ACC112 (cell line): Measurements from ENCODE around the gene NPM3.

ENCODE experiments used
- H2AFZ ChIP-seq: fragments of 200-600 bp; sonication (generic); one replicate; pipeline ENCODE4 v1.6.0; 2017; ENCODE audit warnings: antibody characterized with exemption, low read length; ENCODE audit not compliant: unreplicated experiment
- H3K27ac ChIP-seq: fragments of 200-600 bp; sonication (generic); 2 replicates; pipeline ENCODE4 v1.5.1; 2014; ENCODE audit warnings: low read depth, mild to moderate bottlenecking, antibody characterized with exemption, low read length, moderate library complexity
- H3K27me3 ChIP-seq: fragments of 200-600 bp; sonication (generic); 2 replicates; pipeline ENCODE4 v1.6.1; 2014; ENCODE audit warnings: mild to moderate bottlenecking, antibody characterized with exemption, low read length, moderate library complexity, mixed read lengths; ENCODE audit not compliant: insufficient read depth
- H3K36me3 ChIP-seq: fragments of 200-600 bp; sonication (generic); 2 replicates; pipeline ENCODE4 v1.6.1; 2016; ENCODE audit warnings: mild to moderate bottlenecking, antibody characterized with exemption, low read length, moderate library complexity, mixed read lengths; ENCODE audit not compliant: insufficient read depth
- H3K4me1 ChIP-seq: fragments of 200-600 bp; sonication (generic); one replicate; pipeline ENCODE4 v1.6.1; 2016; ENCODE audit warnings: low read length, mixed read lengths; ENCODE audit not compliant: insufficient read depth, unreplicated experiment, control insufficient read depth
- H3K4me3 ChIP-seq: fragments of 200-600 bp; sonication (generic); 2 replicates; pipeline ENCODE4 v1.5.1; 2014; ENCODE audit warnings: mild to moderate bottlenecking, low read depth, low read length
- H3K79me2 ChIP-seq: fragments of 200-600 bp; sonication (generic); one replicate; pipeline ENCODE4 v1.6.0; 2016; ENCODE audit warnings: low read length; ENCODE audit not compliant: control insufficient read depth, unreplicated experiment, insufficient read depth

The NPM3 gene

DNA sequence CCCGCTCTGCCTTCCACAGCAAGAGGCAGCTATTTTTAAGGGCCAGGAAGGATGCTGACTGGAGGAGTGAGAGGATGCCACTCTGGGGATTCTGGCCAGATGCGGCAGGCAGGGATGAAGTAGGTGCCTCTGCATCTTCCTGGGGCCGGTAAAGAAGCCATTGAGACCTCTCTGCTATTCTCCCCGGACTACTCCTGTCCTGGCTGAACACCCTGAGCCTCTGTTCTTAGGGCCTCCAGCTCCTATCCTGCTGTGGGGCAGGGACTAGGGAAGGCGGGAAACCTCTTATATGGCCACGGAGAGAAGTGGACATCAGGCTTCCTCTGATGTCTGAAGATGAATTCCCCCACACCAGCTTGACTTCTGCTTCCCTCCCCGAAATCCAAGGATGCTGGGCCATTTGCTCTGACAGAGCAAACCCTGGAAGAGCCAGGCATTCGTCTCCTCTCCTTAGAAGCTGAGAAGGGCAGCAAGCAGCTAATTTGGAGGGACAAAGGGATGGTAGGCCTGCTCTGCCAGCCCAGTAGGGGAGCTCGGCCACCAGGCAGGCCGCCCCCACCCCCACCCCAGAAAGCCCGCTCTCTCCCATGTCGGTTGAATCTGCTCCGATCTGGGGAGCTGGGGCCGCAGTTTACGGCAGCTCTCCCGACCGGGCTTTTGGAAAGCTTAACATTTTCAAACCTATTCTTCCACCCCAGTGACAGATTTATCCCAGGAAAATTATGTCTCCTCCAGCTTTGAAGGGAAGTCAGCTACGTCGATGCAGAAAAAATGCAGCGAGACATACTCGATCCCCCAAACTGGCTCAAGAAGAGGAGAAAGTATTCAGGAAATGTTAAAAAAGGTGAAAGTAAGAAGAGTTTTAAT lies 10.1 kb downstream of the NPM3 start:
- Histone ChIP-seq H3K27ac (no peak overlapping the region), H3K36me3 (no peaks in the 10 kb centered on the region), H3K27me3 (peaks cover 54% of the 10 kb centered on the region), H3K4me3 (no peak overlapping the region), H3K4me1 (no peaks in the 10 kb centered on the region), H3K79me2 (no peaks in the 10 kb centered on the region), H2AFZ (no peak overlapping the region)

DNA sequence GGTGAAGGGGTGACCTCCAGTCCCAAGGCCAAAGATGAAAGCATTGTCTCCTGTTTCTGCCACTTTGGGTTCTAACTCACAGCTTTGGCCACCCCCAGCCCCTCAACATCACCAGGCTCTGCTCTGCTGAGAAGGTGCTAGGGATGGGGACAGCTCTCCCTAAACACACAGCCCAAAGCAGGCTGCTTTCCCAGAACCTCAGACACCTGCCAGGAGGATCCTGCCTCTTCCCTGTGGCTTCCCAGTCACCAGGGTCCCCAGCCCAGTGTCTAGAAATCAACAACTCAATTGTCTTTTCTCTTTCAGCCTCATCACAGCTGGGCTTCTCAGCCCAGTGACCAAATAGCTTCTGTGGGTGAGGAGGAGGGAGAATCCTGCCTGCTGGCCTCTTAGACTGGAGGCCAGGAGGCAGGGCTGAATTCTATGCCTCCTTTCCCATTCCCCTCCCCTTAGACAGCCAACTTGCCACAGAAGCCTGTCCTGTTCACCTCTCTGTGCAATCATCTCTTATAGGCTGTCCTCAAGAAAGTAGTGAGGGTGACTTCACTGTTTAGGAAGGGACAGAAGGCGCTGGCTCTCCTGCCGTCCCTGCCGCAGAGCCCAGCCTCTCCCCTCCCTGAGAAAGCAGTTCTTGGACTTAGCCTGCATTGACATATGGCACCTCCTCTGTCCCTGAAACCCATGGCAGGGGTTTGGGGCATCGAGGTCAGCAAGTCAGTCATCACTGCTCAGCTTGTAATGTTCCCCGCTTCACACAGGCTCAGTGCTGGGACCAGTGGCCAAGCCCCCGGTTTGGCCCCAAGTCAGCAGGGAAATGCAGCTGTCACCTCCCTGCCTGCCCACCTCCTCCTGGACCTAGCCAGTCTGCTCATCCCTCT lies 11.0 kb downstream of the NPM3 start:
- Histone ChIP-seq H3K27me3 (peaks cover 58% of the 10 kb centered on the region), H3K4me3 (no peak overlapping the region), H3K27ac (no peak overlapping the region), H3K36me3 (no peaks in the 10 kb centered on the region), H3K4me1 (no peaks in the 10 kb centered on the region), H2AFZ (no peak overlapping the region), H3K79me2 (no peaks in the 10 kb centered on the region)

DNA sequence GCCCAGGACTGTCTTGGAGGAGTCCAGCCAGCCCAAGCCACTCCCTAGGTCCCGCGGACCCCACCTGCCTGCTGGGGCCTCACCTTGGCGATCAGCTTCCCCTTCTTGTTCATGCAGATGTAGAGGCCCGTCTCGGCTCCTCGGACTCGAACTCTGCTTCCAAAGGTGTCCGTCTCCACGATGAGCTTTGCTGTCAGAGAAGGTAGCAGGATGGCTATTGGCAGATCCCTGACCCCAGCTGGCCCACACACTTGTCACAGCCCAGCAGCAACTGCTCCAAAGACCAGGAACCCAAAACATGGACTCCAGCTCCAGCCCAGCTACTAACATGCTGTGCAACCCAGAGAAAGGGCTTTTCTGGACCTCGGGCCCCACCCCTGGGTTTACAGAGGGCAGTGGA lies 11.9 kb downstream of the NPM3 start:
- Histone ChIP-seq H2AFZ (no peak overlapping the region), H3K27me3 (peaks cover 58% of the 10 kb centered on the region), H3K4me3 (no peak overlapping the region), H3K79me2 (no peaks in the 10 kb centered on the region), H3K4me1 (no peaks in the 10 kb centered on the region), H3K27ac (no peak overlapping the region), H3K36me3 (no peaks in the 10 kb centered on the region)

DNA sequence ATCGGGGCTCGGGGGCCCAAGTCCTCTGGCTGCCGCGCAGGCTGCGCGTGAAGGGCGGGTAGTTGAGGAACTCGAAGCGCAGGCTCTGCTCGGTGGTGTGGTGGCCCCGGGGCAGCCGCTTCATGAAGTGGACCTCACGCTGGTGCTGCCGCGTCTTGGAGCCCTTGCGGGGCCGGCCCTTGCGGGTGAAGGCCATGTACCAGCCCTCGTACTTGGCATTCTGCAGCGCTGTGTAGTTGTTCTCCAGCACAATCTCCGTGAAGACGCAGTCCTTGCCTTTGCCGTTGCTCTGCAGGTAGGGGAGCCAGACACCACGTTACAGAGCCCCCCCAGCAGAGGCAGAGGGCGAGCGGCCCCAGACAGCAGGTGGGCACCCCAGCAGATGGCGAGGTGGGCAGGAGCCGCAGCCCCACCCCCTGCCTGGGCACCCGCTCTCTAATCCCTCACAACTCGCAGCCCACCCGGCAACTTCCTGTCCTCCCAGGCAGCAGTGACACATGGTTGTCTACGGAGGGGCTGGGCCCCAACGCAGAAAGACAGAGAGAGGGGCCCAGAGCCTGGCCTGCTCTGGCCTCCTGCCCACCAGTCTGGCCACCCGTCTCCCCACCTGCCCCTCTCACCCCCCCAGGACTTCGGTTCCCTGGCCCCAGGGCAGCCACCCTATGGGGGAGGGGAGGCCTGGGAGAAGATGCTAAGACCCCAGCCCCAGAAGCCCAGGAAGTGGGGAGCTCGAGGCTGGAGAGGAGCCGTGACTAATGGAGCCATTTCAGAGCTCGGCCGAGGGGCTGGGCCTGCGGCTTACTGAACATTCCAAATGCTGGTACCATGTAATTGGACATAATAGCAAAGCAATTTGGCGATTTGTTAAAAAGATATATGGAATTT lies 12.7 kb downstream of the NPM3 start:
- Histone ChIP-seq H3K27me3 (peaks cover 63% of the 10 kb centered on the region), H3K4me3 (no peak overlapping the region), H3K36me3 (no peaks in the 10 kb centered on the region), H3K27ac (no peak overlapping the region), H3K4me1 (no peaks in the 10 kb centered on the region), H3K79me2 (no peaks in the 10 kb centered on the region), H2AFZ (no peak overlapping the region)

DNA sequence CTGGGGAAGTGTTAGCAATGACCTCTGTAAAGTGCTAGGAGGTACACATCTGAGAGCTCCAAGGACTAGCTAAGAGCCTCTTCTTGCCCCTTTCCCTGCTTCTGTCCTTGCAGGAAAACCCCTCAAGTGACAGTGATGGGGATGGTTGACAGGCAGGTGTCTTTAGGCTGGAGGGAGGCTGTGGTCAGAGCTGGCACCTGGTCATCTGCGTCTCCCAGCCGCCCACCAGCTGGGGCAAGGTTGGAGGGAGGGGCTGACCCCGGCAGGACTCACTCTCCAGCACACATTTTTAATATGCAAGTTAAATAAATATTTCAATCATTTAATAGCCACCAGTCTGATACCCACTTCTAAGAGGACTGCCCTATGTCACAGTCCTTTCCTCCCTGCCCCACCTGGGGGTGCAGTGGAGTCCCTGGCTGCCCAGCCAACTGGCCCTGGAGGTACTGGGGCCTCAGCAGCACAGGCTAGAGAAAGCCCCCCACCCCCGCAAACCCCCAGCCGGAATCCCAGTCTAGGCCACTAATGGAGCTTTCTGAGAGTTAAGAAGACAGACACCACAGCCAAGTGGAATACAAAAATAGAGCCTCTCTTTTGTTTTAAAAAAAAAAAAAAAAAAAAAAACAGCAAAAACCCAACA lies 13.6 kb downstream of the NPM3 start:
- Histone ChIP-seq H3K27me3 (peaks cover 63% of the 10 kb centered on the region), H3K27ac (no peak overlapping the region), H3K79me2 (no peaks in the 10 kb centered on the region)

DNA sequence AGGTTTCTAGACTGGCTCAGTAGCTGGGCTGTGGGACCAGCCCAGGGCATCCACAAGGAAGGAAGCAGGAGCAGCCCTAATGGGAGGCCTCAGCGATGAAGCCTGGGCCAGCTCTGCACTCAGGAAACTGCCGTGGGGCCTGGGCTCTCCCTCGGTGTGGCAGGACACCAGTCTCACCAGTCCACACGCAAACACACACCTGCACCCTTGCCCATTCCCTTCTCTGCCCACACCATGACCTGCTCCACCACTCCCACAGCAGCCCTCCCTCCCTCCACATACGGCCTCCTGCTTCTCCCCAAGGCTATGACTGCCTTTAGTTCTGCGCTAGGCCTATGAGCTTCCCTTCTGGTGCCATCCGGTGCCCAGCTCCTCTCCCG lies 14.5 kb downstream of the NPM3 start:
- no peak overlapping the region for H3K4me3 ChIP-seq
- H3K36me3 ChIP-seq: no peaks in the 10 kb centered on the region
- no peak overlapping the region for H3K27ac ChIP-seq
- no peaks in the 10 kb centered on the region for H3K4me1 ChIP-seq
- no peaks in the 10 kb centered on the region for H3K79me2 ChIP-seq
- peaks cover 58% of the 10 kb centered on the region for H3K27me3 ChIP-seq
- no peak overlapping the region for H2AFZ ChIP-seq

More for the DNA sequence above, 13.6 kb downstream of the NPM3 start:
- no peak overlapping the region for H3K4me3 ChIP-seq
- H2AFZ ChIP-seq: no peak overlapping the region
- no peaks in the 10 kb centered on the region for H3K4me1 ChIP-seq
- no peaks in the 10 kb centered on the region for H3K36me3 ChIP-seq

DNA sequence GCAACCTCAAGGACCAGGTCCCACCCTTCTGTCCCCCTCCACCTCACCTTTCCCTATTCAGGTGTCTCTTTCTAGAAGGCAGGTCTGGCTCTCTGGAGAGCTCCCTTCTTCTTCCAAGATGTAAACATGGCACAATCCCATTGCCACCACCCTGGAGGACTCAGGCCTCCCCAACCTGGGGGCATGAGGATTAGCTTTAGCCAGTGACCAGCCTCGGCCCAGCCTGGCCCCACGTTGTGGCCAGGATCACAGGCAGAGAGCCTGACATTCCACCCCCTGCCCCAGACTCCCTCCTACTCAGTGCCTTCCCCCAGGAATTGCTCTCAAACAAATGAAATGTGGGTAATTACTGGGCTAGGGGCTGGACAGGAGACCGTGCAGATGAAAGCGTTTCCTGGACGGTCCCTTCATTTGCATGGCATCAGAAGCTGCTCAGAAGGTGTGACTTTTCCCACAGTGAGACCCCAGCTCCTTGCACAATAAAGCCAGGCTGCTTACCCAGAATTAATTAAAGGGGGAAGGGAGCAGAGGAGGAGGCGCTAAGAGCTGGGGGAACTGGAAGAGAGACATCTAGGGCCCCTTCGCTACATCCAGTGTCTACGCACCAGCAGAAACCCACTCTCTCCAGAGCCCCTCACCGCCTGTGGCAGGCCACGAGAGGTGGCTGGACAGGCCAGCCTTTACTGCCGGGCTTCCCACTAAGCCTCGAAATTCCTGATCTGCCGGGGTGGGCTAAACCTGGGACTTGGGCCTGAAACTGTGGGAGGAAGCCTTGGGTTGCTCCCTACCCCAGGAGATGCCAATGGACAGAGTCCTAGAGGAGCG lies 15.1 kb downstream of the NPM3 start:
- no peaks in the 10 kb centered on the region for H3K4me1 ChIP-seq
- no peaks in the 10 kb centered on the region for H3K79me2 ChIP-seq
- H3K36me3 ChIP-seq: no peaks in the 10 kb centered on the region
- H2AFZ ChIP-seq: no peak overlapping the region
- H3K4me3 ChIP-seq: no peak overlapping the region
- no peak overlapping the region for H3K27ac ChIP-seq
- peaks cover 54% of the 10 kb centered on the region for H3K27me3 ChIP-seq

DNA sequence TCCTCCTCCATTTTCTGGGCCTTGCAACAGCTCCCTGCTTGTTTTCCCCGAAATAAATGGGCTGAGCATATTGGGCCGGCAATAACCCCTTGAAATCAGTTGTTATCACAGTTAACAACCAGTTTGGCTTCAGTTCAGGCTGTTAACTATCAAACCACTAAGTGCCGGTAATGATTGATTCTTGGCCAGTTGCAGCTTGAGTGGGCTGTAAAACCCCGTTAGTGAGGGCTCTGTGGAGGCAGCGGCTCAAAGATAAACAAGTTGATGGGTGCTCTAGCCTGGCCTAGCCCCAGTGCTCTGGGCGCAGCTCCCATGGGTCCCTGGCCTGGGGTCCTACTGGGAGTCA lies 15.7 kb downstream of the NPM3 start:
- Histone ChIP-seq H3K79me2 (no peaks in the 10 kb centered on the region), H3K36me3 (no peaks in the 10 kb centered on the region), H3K4me1 (no peaks in the 10 kb centered on the region), H3K4me3 (no peak overlapping the region), H2AFZ (no peak overlapping the region), H3K27ac (no peak overlapping the region), H3K27me3 (peaks cover 48% of the 10 kb centered on the region)

DNA sequence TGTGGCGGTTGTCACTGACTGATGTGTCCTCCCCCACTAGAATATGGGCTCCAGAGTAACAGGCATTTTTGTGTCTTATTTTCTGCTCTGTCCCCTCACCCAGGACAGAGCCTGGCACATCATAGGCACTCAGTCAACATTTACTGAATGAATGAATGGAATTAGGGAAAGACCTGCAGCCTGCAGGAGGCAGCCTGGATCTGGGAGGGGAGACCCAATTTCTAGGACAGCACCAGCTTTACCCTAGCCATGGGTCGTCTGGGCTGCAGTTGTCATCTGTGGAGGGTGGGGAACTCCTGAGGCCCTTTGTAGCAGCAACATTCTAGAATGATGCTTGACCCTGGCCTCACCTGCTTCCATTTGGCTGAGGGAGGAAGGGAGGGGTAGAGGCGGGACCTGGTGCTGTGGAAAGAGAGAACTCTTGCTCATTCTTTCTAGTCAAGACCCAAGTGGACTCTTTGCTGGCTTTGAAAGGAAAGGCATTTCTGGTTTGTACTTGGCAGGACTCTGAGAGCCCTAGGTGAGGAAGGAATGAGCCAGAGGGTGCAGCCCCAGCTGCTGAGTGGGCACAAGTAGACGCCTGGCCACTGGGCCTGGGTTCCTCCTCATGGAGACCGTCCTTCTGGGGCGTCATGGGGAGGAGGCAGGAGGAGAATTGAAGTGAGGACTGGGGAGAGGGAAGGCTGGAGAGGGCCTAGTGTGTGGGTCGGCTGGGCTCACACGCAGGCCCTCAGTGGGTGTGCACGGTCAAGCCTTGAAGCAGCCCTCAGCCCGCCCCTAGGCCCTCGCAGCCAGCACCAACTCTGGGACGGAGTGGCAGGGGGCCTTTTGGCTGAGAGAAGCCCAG lies 16.3 kb downstream of the NPM3 start:
- Histone ChIP-seq H3K27ac (no peak overlapping the region), H3K27me3 (peaks cover 42% of the 10 kb centered on the region), H3K36me3 (no peaks in the 10 kb centered on the region), H2AFZ (no peak overlapping the region), H3K79me2 (no peaks in the 10 kb centered on the region), H3K4me1 (no peaks in the 10 kb centered on the region), H3K4me3 (no peak overlapping the region)
